Measurements from ENCODE around the gene GLCCI1.
"Not testable (repeated sequence)": the region's sequence is repeated elsewhere in the genome, so short reads cannot be mapped to it uniquely, and the experiment has no call there.

The GLCCI1 gene

DNA sequence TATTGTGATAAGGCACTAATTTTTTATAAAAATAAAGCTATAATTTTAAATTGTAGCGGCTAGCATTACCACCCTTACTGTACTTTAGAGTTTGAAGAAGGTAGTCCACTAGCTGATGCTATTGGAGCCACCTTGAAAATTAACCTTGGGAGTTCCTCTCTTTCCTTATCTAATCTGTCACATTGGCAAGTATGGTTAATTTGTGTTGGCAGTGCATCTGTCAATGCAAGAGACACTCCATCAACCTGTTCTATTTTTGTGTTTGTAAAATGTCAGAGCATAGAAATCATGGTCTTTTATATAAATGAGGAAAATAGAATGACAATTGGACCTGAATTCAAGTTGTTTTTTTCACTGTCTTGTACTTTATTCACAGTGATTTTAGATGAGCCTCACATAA lies 20.5 kb downstream of the GLCCI1 start:
- no peak for DNase-seq (ENCODE audit: low read depth in 2 of 3, low spot score in 2 of 3)

DNA sequence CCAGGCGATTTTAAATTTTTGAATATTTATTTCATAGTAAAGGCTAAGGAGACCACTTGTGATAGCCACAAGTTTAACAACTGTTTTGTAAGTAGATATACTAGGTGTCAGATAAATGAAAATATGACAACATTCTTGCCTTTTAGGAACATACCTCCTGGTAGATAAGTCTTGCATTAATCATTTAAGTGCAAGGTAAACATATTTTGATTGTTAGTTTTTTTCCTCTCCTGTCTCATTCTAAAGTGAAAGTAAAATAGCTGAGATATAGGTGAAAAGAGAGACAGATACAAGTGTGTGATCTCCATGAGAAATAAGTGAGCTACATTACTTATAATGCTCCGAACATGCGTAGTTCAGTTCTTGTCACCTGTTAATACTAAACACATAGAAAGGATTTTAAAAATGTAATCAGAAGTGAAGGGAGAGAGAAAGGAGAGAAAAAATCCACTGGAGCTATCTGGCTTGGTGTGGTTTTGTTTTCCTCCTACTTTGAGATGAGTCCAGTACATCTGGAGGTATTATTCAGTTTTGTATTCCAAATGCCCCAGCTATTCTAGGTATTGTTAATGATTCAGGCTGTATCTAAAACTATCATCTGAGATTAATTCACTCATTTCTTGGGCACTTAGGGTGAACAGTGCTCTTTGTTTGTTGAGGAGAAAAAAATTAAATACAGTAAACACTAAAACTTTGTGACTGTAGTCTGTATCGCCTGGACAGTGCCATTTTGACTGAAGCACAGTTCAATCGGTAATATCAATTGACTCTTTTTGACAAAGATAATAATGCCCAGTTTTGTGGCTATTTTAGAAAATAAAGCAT lies 21.2 kb downstream of the GLCCI1 start:
- no peak for DNase-seq (ENCODE audit: low read depth in 2 of 3, low spot score in 2 of 3)

DNA sequence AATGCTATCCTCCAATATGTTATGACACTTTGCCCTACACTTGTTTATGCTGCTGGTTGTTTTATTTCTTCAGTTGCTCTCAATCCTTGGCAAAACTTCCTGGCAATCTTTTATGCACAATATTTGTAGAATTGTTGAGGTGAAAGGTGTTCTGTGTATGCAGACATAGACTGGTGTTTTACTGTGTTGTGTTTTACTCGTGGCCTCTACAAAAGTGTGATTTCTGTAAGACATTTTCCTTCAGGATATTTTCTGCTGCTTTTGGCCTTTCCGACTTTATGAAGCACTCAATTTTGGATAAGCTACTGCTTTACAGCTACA lies 21.8 kb downstream of the GLCCI1 start:
- DNase-seq (ENCODE audit: low read depth in 2 of 3, low spot score in 2 of 3): no peak

DNA sequence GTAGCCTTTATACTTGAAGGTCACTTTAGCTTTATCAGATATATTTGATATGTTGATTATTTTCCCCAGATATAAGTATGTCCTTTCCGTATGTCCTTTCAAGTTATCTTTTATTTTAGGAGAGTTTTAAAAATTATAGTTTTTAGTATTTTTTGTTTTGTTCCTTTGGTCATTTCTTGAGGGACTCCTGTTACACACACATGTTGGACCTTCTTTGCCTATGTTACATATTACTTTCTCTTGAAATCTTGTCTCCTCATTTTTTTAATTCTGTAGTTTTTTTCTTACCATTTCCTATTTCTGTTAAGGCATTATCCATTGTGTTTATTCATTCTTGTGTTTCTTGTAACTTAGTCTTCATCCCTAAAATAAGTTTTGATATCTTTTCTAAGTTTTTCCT lies 23.9 kb downstream of the GLCCI1 start:
- no peak for DNase-seq (ENCODE audit: low read depth in 2 of 3, low spot score in 2 of 3)

DNA sequence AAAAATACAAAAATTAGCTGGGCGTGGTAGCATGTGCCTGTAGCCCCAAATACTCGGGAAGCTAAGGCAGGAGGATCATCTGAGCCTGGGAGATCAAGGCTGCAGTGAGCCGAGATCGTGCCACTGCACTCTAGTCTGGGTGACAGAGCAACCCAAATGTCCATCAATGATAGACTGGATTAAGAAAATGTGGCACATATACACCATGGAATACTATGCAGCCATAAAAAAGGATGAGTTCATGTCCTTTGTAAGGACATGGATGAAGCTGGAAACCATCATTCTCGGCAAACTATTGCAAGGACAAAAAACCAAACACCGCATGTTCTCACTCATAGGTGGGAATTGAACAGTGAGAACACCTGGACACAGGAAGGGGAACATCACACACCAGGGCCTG lies 26.8 kb downstream of the GLCCI1 start:
- DNase-seq (ENCODE audit: low read depth in 2 of 3, low spot score in 2 of 3): not testable (repeated sequence)

DNA sequence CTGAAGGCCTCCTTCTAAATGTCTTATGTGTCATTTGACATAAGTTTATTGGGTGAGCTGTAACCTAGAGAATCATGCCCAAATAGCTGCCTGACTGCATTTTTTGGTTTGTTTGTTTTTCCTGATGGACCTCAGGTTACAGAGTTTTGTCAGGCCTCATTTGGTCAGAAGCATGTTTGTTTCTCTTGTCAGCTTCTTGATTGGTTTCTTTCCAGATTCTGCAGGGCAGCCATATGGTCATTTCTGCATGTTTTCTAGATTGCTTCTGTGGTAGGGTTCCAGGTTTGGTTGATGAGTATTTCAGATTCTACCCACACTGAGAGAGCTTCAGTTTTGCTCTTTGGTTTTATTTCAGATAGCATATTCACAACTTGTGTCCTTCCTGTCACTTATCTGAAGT lies 28.0 kb downstream of the GLCCI1 start:
- no peak for DNase-seq (ENCODE audit: low read depth in 2 of 3, low spot score in 2 of 3)

DNA sequence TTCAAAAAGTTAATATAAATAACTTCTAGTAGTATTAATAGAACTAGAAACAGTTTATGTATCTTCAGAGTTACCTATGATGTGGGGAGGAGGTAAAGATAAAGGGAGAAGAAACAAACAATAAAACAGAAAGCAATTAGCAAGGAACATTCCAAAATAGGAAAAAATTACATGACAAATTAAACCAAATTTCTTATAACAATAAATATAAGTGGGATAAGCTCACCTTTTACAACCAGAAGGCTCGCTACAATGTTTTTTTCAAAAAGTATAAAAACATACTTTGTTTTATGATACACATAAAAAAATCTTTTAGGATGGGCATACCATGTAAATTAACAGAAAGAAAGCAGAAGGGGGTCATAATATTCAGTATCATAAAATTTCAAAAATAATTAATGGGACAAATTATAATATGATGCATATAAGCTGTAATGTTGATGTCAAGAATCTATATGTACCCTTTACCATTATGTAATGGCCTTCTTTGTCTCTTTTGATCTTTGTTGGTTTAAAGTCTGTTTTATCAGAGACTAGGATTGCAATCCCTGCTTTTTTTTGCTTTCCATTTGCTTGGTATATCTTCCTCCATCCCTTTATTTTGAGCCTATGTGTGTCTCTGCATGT lies 31.8 kb downstream of the GLCCI1 start:
- DNase-seq (ENCODE audit: low read depth in 2 of 3, low spot score in 2 of 3): no peak

DNA sequence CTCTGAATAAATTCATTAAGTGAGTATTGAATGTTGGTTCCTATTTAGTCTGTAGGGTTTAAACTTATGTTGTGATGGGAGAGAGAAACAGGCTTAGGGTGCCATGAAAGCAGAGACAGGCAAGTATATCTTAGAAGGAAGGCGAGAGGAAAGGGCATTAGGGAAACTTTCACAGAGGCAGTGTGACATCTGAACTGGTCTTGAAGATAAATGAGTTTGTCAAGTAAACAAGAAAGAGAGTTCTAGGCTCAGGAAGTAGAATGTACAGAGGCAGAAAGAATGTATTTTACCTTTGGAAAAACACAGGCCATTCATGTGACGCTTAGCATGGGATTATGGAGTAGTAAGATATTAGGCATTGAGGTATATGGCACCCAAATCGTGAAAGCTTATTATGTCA lies 34.5 kb downstream of the GLCCI1 start:
- DNase-seq (ENCODE audit: low read depth in 2 of 3, low spot score in 2 of 3): no peak

DNA sequence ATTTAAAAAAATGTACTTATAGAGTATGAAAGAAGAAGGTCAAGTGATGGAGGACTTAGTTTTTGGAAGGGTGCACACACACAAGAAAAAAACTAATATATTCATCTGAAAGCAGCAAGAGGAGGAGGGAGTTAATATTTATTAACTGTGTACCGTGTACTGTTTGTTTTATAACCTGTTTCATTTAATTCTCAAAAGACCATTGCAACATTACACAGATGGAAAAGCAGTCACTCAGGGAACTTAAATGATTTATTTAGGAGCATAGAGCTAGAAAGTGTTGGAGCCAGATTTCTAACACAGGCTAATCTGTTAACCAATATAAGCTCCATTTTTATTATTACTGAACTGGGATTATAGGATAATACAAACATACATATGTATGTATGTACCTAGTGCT lies 36.7 kb downstream of the GLCCI1 start:
- no peak for DNase-seq (ENCODE audit: low read depth in 2 of 3, low spot score in 2 of 3)

DNA sequence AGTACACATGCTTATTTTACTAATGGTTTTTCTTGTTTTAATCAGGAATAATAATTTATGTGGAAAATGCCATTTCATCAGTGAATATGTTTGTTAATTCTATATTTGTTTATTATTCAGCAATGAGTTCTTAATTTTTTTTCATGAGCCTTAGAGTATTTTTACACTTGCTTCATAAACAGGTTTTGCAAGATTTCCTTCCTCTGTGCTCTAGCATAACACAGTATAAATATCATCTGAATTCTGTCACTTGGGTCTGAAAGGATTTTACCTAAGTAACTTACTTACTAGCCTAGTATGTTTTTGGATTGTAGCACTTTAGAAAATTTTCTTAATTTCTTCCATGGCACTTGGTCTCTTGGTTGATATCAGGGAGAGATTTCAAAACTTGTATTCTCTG lies 45.8 kb downstream of the GLCCI1 start:
- DNase-seq (ENCODE audit: low read depth in 2 of 3, low spot score in 2 of 3): no peak

DNA sequence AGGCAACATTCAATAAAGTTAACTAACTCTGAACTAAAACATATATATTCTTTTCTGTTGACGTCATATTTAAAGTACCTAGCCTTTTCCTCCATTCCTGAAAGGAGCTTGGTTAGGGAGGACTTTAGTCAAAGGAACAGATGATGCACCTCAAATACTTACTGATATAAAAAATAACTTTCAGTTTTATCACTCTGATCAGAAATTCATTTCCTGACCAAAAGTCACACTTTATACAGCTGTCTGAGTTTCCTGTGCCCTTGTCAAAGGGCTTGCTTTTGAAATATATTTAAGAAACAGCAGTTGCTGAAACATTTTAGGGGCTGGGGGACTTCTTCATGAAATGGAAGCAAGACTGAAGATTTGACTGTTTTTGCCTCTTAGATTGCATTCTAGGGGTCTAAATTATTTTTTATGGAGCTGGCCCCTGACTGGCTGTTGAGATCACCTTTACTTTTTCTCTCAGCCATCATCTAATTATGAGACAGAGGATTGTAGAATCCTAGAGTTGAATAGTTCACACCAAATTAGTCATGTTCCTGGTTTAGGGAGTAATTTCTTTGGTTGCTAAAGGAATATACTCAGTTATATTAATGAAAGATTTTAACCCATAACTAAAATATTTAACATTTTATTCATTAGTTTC lies 46.6 kb downstream of the GLCCI1 start:
- no peak for DNase-seq (ENCODE audit: low read depth in 2 of 3, low spot score in 2 of 3)

DNA sequence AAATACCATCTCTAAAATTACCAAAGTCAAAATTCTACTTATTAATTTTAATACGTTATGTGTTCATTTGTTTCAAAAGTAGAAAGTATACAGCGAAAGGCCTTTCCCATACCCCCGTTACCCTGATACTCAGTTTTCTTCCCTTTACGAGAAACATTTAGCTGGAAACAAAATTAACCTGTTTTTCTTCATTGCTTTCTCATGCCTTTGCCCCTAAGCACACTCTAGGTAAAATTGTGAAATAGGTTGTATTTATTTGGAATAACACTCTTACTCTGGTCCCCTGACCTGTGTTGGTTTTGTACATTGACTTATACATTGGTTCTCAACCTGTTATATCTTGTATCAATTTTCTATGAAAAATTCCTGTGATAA lies 47.1 kb downstream of the GLCCI1 start:
- DNase-seq (ENCODE audit: low read depth in 2 of 3, low spot score in 2 of 3): no peak

DNA sequence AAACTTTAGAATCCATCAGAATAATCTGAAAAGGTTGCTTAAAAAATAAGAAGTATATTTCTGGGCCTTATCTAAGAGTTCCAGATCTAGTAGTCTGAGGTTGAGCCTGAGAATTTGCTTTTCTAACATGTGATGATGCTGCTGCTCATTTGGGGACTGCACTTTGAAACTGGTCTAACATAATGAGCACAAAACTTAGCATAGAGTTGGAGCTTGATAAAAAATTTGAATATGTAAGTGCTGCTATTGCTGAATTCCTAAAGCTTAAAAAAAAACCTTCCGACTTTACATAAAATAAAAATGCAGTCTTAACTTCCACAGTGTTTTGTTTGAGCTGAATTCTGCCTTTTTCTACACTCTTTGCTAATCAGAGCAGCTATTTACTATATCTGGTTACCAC lies 48.8 kb downstream of the GLCCI1 start:
- DNase-seq (ENCODE audit: low read depth in 2 of 3, low spot score in 2 of 3): no peak

DNA sequence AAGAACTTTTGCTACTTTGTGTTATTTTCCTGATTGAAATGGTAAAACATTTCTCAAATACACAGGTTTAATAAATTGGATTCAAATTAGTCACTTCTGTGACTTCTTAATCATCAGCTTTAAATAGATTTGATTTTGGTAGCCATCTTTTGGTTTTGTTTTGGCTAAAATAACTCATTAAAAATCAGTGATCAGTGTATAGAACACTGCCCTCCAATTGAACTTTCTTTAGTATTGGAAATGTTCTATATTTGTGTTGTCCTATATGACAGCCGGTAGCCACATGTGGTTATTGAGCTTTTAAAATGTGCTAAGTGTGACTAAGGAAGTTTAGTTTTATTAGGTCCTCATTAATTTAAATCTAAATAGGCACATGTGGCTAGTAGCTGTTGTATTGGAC lies 50.4 kb downstream of the GLCCI1 start:
- DNase-seq (ENCODE audit: low read depth in 2 of 3, low spot score in 2 of 3): no peak

DNA sequence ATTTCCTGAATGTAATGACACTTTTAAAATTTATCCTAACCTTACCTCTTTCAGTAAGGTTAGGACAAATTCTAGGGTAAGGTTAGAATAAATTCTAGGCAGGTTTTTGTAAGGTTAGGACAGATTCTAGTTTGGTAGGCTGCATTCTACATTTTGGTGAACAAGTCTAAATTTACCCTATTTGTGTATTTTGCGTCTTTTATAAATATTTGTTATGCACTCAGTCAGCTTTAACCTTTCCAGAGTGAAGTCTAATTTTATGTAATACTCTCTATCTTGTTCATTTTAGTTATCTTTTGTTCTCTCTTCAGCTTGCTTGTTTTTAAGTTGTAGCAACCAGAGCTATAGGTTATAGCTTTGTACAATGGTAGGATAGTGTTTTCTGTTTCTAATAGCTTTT lies 54.0 kb downstream of the GLCCI1 start:
- DNase-seq (ENCODE audit: low read depth in 2 of 3, low spot score in 2 of 3): no peak

DNA sequence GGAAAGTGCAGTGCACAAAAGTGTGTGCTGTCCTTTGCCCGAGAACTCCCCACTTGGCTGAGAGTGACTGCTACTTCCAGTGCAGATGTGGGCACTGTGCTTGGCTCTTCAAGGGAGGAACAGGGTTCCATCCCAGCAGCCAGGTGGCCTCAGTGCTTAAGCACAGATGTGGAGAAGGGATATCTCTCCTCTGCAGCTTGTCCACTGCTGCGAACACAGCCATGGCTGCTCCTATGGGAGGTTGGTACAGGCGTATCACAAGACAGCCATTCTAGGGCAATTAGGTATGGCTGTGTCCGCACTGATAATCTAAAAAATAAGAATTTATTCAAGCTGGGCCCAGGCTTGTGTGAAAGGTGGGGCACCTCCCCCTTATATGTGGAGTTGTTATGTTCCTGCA lies 66.6 kb downstream of the GLCCI1 start:
- DNase-seq (ENCODE audit: low read depth in 2 of 3, low spot score in 2 of 3): no peak

DNA sequence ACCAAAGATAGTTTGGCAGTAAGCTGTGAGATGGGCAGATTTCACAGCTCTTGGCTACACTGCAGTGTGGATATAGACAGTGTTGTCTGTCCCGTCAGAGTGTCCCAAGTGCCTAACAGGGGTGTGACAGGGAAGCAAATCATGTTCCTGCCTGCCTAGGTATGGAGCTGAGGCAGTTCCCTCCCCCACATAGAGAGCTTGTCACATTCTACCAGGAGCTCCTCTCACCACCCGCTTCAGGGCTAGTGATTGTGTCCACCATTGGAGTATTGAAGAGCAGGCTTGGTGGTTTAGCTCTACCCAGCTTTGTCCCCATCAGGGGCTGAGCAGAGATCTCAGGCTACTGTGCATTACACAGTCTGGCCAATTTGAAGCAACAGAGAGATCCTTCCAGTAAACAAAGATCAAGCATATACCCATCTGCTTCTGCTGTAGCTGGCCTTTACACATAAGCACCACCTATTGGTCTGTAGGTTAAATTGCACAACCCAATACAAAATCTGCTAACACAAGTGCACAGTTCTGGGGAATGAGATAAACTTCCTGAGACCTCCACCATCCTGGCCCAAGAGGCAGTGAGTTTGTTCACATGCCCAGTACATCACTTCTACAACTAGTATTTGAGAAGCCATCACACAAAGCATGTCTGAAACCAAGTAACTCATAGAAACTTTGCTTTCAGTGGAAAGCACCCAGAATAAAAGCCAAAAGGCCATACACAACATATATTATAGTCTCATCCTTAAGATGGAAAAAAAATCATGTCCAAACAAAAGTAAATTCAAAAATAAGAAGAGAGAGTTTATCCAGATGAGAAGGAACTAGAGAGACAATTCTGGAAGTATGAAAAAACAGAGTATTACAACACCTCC lies 67.3 kb downstream of the GLCCI1 start:
- no peak for DNase-seq (ENCODE audit: low read depth in 2 of 3, low spot score in 2 of 3)

DNA sequence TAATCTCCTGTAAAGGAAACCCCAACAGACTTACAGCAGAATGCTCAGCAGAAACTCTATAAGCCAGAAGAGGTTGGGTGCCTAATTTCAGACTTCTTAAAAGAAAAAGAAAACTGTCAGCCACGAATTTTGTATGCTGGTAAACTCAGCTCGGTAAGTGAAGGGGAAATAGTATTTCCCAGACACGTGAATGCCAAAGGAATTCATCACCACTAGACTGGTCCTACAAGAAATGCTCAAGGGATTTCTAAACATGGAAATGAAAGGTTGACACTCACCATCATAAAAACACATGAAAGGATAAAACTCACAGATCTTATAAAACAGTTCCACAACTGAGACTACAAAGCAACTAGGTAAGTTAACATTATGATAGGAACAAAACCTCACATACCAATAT lies 68.6 kb downstream of the GLCCI1 start:
- DNase-seq (ENCODE audit: low read depth in 2 of 3, low spot score in 2 of 3): no peak

DNA sequence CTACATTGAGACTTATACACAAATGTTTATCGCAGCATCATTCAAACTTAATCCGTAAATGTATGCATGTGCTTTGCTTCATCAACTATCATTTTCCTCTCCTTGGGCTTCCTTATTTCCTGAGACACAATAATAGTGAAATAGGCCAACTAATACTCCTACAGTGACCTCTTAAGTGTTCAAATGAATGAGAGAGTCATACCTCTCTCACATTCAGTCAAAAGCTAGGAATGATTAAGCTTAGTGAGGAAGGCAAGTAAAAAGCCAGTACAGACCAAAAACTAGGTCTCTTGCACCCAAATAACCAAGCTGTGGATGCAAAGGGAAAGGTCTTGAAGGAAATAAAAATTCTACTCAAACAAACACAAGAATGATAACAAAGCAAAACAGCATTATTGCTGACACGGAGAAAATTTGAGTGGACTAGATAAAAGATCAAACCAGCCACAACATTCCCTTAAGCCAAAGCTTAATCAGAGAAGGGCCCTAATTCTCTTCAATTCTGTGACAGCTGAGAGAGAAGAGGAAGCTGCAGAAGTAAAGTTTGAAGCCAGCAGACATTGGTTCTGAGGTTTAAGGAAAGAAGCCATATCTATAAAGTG lies 72.3 kb downstream of the GLCCI1 start:
- DNase-seq (ENCODE audit: low read depth in 2 of 3, low spot score in 2 of 3): no peak

DNA sequence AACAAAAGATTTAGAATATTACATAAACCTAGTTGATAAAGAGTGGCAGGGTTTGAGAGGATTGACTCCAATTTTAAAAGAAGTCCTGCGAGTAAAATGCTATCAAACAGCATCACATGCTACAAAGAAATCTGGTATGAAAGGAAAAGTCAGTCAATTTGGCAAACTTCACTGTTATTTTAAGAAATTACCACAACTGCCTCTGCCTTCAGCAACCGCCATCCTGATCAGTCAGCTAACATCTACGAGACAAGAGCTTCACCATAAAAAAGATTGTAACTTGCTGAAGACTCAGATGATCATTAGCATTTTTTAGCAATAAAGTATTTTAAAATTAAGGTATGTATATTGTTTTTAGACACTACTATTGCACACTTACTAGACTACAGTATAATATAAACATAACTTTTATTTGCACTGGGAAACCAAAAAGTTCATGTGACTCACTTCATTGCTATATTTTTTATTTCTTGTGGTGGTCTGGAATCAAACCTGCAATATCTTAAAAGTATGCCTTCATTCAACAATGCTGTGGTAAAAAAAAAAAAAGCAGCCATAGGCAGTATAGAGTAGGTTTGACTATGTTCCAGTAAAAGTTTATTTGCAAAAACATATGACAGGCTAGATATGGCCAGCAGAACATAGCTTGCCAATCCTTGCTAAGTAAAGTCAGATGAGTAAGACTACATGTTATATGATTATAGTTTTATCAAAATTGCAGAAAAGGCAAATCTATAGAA lies 74.4 kb downstream of the GLCCI1 start:
- DNase-seq (ENCODE audit: low read depth in 2 of 3, low spot score in 2 of 3): no peak
